Measurements from ENCODE around the gene PRR36.

Gene PRR36

DNA sequence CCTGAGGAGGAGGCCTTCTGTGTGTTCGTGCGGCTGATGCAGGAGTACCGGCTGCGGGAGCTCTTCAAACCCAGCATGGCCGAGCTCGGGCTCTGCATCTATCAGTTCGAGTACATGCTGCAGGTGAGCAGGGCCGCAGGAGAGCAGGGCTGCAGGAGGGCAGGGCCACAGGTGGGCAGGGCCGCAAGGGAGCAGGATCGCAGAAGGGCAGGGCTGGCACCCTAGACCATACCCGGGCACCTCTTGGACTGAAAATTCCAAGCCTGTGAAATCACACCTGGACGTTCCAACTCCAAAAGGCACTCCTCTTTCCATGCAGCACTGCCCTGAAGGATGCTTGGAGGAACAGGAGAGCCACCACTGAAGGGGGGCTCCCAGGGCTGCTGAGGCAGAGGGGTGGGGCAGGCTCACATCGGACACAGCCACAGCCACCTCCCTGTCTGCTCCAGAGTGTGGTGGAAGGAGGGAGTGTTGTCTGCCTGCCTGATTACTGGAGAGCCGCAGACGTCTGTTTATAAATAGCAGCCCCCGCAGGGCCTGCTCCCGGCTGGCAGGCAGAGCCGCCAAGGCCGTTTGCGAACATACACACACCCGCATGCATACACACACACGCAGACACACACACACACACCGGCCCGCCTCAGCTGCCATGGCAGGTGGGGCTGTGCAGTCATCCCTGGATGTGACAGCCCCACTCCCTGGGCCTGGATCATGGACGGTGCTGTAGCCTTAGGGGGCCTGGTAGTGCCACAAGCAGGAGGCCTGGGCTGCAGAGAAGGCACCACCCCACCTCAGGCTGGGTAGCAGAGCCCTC, 24.0 kb downstream of the PRR36 start:
- Histone ChIP-seq H4K12ac (ENCODE audit: low read depth, low read length) (no peak overlapping the region), H2BK12ac (ENCODE audit: low read length) (no peak overlapping the region), H4K91ac (ENCODE audit: low read depth, low read length) (no peak overlapping the region), H3K36me3 (ENCODE audit: control insufficient read depth in 1 of 2, insufficient read depth in 2 of 2, low read length in 2 of 2) (no peaks in the 10 kb centered on the region), H2AK5ac (ENCODE audit: low read length) (no peak overlapping the region), H3K14ac (ENCODE audit: low read length) (no peak overlapping the region), H3K4ac (ENCODE audit: low read depth, low read length) (no peak overlapping the region), H3K4me2 (ENCODE audit: low read length) (no peak overlapping the region), H3K4me3 (ENCODE audit: low read depth, low read length) (no peak overlapping the region), H3K27ac (ENCODE audit: low read depth, low read length) (no peak overlapping the region), H3K23ac (ENCODE audit: low read length) (no peak overlapping the region), H3K9me3 (ENCODE audit: insufficient read depth, low read depth, low read length) (no peaks in the 10 kb centered on the region), H4K8ac (ENCODE audit: low read depth, low read length) (no peak overlapping the region), H3K79me2 (ENCODE audit: control insufficient read depth, insufficient read depth, low read length, poor library complexity) (no peaks in the 10 kb centered on the region), H3K79me1 (ENCODE audit: low read length) (no peaks in the 10 kb centered on the region), H3K27me3 (ENCODE audit: insufficient read depth, low read length) (no peaks in the 10 kb centered on the region), H3K4me1 (ENCODE audit: control insufficient read depth in 1 of 2, insufficient read depth in 2 of 2, low read length in 2 of 2) (peaks cover 0 to 3% of the 10 kb centered on the region in 2 experiments), H3K9ac (ENCODE audit: low read length) (no peak overlapping the region), H3K18ac (ENCODE audit: low read length) (no peak overlapping the region), H2AFZ (ENCODE audit: insufficient read depth, low read length, poor library complexity) (no peak overlapping the region), H2BK120ac (ENCODE audit: insufficient read depth, low read length, poor library complexity) (no peak overlapping the region), H2BK5ac (ENCODE audit: low read depth, low read length, poor library complexity) (no peak overlapping the region)
- DNase-seq = peak; percentile 50 to 70
- no CpG with 5 or more reads among the region's 25 CpGs for WGBS (ENCODE audit: extremely low coverage, insufficient coverage, insufficient read length)

DNA sequence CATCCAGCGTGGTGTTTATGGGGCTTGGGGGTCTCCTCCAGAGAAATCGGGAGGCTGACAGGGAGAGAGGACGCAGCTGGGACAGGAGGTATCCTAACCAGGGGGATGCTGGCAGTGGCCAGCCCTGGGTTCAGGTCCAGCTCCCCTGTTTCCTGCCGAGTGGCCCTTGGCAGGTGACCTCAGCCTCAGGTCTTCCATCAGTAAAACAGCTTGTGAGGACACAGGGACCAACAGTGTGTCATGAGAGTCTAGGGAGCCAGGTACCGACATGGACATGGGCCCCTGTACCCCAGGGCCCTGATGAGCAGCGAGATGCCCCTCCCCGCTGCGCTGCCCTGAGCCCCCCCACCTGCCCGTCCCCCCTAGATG, 24.6 kb downstream of the PRR36 start:
- Histone ChIP-seq H3K14ac (ENCODE audit: low read length) (no peak overlapping the region), H2AK5ac (ENCODE audit: low read length) (no peak overlapping the region), H3K36me3 (ENCODE audit: control insufficient read depth in 1 of 2, insufficient read depth in 2 of 2, low read length in 2 of 2) (no peaks in the 10 kb centered on the region), H3K27ac (ENCODE audit: low read depth, low read length) (no peak overlapping the region), H3K27me3 (ENCODE audit: insufficient read depth, low read length) (no peaks in the 10 kb centered on the region), H3K79me1 (ENCODE audit: low read length) (no peaks in the 10 kb centered on the region), H3K79me2 (ENCODE audit: control insufficient read depth, insufficient read depth, low read length, poor library complexity) (no peaks in the 10 kb centered on the region), H4K8ac (ENCODE audit: low read depth, low read length) (no peak overlapping the region), H3K4me1 (ENCODE audit: control insufficient read depth in 1 of 2, insufficient read depth in 2 of 2, low read length in 2 of 2) (peaks cover 0 to 3% of the 10 kb centered on the region in 2 experiments), H3K9ac (ENCODE audit: low read length) (no peak overlapping the region), H3K23ac (ENCODE audit: low read length) (no peak overlapping the region), H3K4me3 (ENCODE audit: low read depth, low read length) (no peak overlapping the region), H4K12ac (ENCODE audit: low read depth, low read length) (no peak overlapping the region), H2BK5ac (ENCODE audit: low read depth, low read length, poor library complexity) (no peak overlapping the region), H3K4ac (ENCODE audit: low read depth, low read length) (no peak overlapping the region), H4K91ac (ENCODE audit: low read depth, low read length) (no peak overlapping the region), H3K18ac (ENCODE audit: low read length) (no peak overlapping the region), H3K9me3 (ENCODE audit: insufficient read depth, low read depth, low read length) (no peaks in the 10 kb centered on the region), H2BK120ac (ENCODE audit: insufficient read depth, low read length, poor library complexity) (no peak overlapping the region), H2BK12ac (ENCODE audit: low read length) (no peak overlapping the region), H3K4me2 (ENCODE audit: low read length) (no peak overlapping the region), H2AFZ (ENCODE audit: insufficient read depth, low read length, poor library complexity) (no peak overlapping the region)
- no CpG with 5 or more reads among the region's 9 CpGs for WGBS (ENCODE audit: extremely low coverage, insufficient coverage, insufficient read length)
- DNase-seq = no peak

DNA sequence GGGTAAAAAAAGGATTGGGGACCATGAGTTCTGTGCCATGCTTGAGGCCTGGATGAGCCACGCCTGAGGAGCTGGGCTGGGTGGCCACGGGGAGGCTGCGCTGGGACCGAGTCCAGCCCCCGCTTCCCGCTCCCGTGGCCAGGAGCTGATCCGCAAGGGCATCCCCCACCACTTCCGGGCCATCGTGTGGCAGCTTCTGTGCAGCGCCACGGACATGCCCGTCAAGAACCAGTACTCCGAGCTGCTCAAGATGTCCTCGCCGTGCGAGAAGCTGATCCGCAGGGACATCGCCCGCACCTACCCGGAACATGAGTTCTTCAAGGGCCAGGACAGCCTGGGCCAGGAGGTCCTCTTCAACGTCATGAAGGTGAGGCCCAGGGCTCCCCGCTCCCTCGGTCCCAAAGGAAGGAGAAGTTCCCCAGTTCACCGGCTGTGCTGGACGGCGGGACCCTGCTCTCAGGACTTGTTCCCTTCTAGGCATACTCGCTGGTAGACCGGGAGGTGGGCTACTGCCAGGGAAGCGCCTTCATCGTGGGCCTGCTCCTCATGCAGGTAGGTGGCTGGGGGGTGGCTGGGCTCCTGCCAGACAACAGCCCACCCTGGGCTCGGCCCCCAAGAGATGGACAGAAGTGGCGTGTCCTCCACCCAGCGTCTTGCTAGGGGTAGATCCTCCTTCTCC, 25.3 kb downstream of the PRR36 start:
- no peak for DNase-seq
- H2BK5ac ChIP-seq (ENCODE audit: low read depth, low read length, poor library complexity) = no peak overlapping the region
- H3K14ac ChIP-seq (ENCODE audit: low read length) = no peak overlapping the region
- H3K36me3 ChIP-seq (ENCODE audit: control insufficient read depth in 1 of 2, insufficient read depth in 2 of 2, low read length in 2 of 2) = no peaks in the 10 kb centered on the region
- no peak overlapping the region for H3K4me2 ChIP-seq (ENCODE audit: low read length)
- no peaks in the 10 kb centered on the region for H3K9me3 ChIP-seq (ENCODE audit: insufficient read depth, low read depth, low read length)
- no CpG with 5 or more reads among the region's 34 CpGs for WGBS (ENCODE audit: extremely low coverage, insufficient coverage, insufficient read length)
- H3K23ac ChIP-seq (ENCODE audit: low read length) = no peak overlapping the region
- no peak overlapping the region for H4K12ac ChIP-seq (ENCODE audit: low read depth, low read length)
- H4K8ac ChIP-seq (ENCODE audit: low read depth, low read length) = no peak overlapping the region
- no peak overlapping the region for H3K9ac ChIP-seq (ENCODE audit: low read length)
- no peak overlapping the region for H3K4me3 ChIP-seq (ENCODE audit: low read depth, low read length)
- no peaks in the 10 kb centered on the region for H3K79me1 ChIP-seq (ENCODE audit: low read length)
- peaks cover 0 to 3% of the 10 kb centered on the region in 2 experiments for H3K4me1 ChIP-seq (ENCODE audit: control insufficient read depth in 1 of 2, insufficient read depth in 2 of 2, low read length in 2 of 2)
- no peak overlapping the region for H2BK12ac ChIP-seq (ENCODE audit: low read length)
- no peak overlapping the region for H4K91ac ChIP-seq (ENCODE audit: low read depth, low read length)
- H3K79me2 ChIP-seq (ENCODE audit: control insufficient read depth, insufficient read depth, low read length, poor library complexity) = no peaks in the 10 kb centered on the region
- no peak overlapping the region for H3K4ac ChIP-seq (ENCODE audit: low read depth, low read length)
- H2AFZ ChIP-seq (ENCODE audit: insufficient read depth, low read length, poor library complexity) = no peak overlapping the region
- H3K27ac ChIP-seq (ENCODE audit: low read depth, low read length) = no peak overlapping the region
- no peak overlapping the region for H2BK120ac ChIP-seq (ENCODE audit: insufficient read depth, low read length, poor library complexity)
- H3K27me3 ChIP-seq (ENCODE audit: insufficient read depth, low read length) = no peaks in the 10 kb centered on the region
- H2AK5ac ChIP-seq (ENCODE audit: low read length) = no peak overlapping the region
- no peak overlapping the region for H3K18ac ChIP-seq (ENCODE audit: low read length)

DNA sequence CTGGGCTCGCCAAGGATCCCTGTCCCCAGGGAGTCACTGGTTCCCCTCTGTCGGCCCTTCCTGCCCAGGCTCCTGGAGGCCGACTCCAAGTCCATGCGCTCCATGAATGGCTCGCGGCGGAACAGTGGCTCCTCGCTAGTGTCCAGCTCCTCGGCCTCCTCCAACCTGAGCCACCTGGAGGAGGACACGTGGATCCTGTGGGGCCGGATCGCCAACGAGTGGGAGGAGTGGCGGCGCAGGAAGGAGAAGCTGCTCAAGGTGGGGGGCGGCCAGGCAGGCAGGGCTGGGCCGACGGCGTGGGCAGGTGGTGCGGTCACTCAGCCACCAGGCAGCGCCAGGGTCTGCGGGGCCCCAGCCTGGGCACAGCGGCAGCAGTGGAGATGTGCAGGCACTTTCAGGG, 26.5 kb downstream of the PRR36 start:
- Histone ChIP-seq H3K4ac (ENCODE audit: low read depth, low read length) (no peak overlapping the region), H2BK120ac (ENCODE audit: insufficient read depth, low read length, poor library complexity) (no peak overlapping the region), H3K9me3 (ENCODE audit: insufficient read depth, low read depth, low read length) (peaks cover 6% of the 10 kb centered on the region), H4K12ac (ENCODE audit: low read depth, low read length) (no peak overlapping the region), H3K4me2 (ENCODE audit: low read length) (no peak overlapping the region), H3K14ac (ENCODE audit: low read length) (no peak overlapping the region), H3K9ac (ENCODE audit: low read length) (no peak overlapping the region), H2BK5ac (ENCODE audit: low read depth, low read length, poor library complexity) (no peak overlapping the region), H3K79me2 (ENCODE audit: control insufficient read depth, insufficient read depth, low read length, poor library complexity) (no peaks in the 10 kb centered on the region), H2BK12ac (ENCODE audit: low read length) (no peak overlapping the region), H4K8ac (ENCODE audit: low read depth, low read length) (no peak overlapping the region), H3K27ac (ENCODE audit: low read depth, low read length) (no peak overlapping the region), H3K79me1 (ENCODE audit: low read length) (no peaks in the 10 kb centered on the region), H3K27me3 (ENCODE audit: insufficient read depth, low read length) (no peaks in the 10 kb centered on the region), H3K36me3 (ENCODE audit: control insufficient read depth in 1 of 2, insufficient read depth in 2 of 2, low read length in 2 of 2) (no peaks in the 10 kb centered on the region), H3K4me3 (ENCODE audit: low read depth, low read length) (no peak overlapping the region), H3K4me1 (ENCODE audit: control insufficient read depth in 1 of 2, insufficient read depth in 2 of 2, low read length in 2 of 2) (no peaks in the 10 kb centered on the region), H3K23ac (ENCODE audit: low read length) (no peak overlapping the region), H4K91ac (ENCODE audit: low read depth, low read length) (no peak overlapping the region), H2AK5ac (ENCODE audit: low read length) (no peak overlapping the region), H3K18ac (ENCODE audit: low read length) (no peak overlapping the region), H2AFZ (ENCODE audit: insufficient read depth, low read length, poor library complexity) (no peak overlapping the region)
- WGBS (ENCODE audit: extremely low coverage, insufficient coverage, insufficient read length) = no CpG with 5 or more reads among the region's 23 CpGs
- no peak for DNase-seq

All from trophoblast cell (in vitro differentiated cells and primary cell).